HepG2 (cell line): ENCODE data around the gene C2orf80. TPM values are rescaled to one million over a fixed set of nuclear protein-coding genes. Genes with fewer than 3 reads are reported as not detected.

Experiments used
- AHR ChIP-seq: IDR thresholded peaks from 2 replicates; pipeline ENCODE4 v1.6.1; 2018; ENCODE audit warnings: missing genetic modification reagents, missing compliant biosample characterization
- ELF3 ChIP-seq: IDR thresholded peaks from 2 replicates; pipeline ENCODE4 v1.6.1; 2016; ENCODE audit warnings: missing genetic modification reagents, missing compliant biosample characterization
- HBP1 ChIP-seq: IDR thresholded peaks from 2 replicates; pipeline ENCODE4 v1.6.1; 2016; ENCODE audit warnings: low read depth, control low read depth
- HDAC1 ChIP-seq: sonication (generic); formaldehyde crosslinking; IDR thresholded peaks from 2 replicates; pipeline ENCODE4 v1.5.1; 2020; ENCODE audit warnings: mild to moderate bottlenecking, missing genetic modification reagents
- HDAC2 ChIP-seq: sonication (generic); formaldehyde crosslinking; IDR thresholded peaks from 2 replicates; pipeline ENCODE4 v1.4.0; 2020; ENCODE audit warnings: missing genetic modification reagents
- HHEX ChIP-seq: IDR thresholded peaks from 2 replicates; pipeline ENCODE4 v1.6.1; 2016; ENCODE audit warnings: control low read depth
- JUNB ChIP-seq: sonication (generic); formaldehyde crosslinking; IDR thresholded peaks from 2 replicates; pipeline ENCODE4 v1.8.0; 2022; ENCODE audit warnings: missing genetic modification reagents, mild to moderate bottlenecking, borderline replicate concordance
- KDM4B ChIP-seq: sonication (generic); formaldehyde crosslinking; IDR thresholded peaks from 2 replicates; pipeline ENCODE4 v1.4.0; 2020; ENCODE audit warnings: missing genetic modification reagents
- MED13 ChIP-seq: sonication (generic); formaldehyde crosslinking; IDR thresholded peaks from 2 replicates; pipeline ENCODE4 v1.5.0; 2020; ENCODE audit warnings: missing genetic modification reagents
- RBFOX2 ChIP-seq: fragments of 200-400 bp; formaldehyde crosslinking; IDR thresholded peaks from 2 replicates; pipeline ENCODE4 v1.6.1; 2017; ENCODE audit warnings: low read depth, mild to moderate bottlenecking, low read length
- RERE ChIP-seq: IDR thresholded peaks from 2 replicates; pipeline ENCODE4 v1.6.1; 2016; ENCODE audit warnings: low read depth, missing genetic modification reagents, missing compliant biosample characterization
- RFX3 ChIP-seq: IDR thresholded peaks from 2 replicates; pipeline ENCODE4 v1.6.1; 2016; ENCODE audit warnings: missing biosample characterization, missing genetic modification reagents
- RORA ChIP-seq: sonication (generic); formaldehyde crosslinking; IDR thresholded peaks from 2 replicates; pipeline ENCODE4 v1.5.0; 2020; ENCODE audit warnings: mild to moderate bottlenecking, missing genetic modification reagents, moderate library complexity
- THYN1 ChIP-seq: sonication (generic); formaldehyde crosslinking; IDR thresholded peaks from 2 replicates; pipeline ENCODE4 v1.8.1; 2023; ENCODE audit warnings: low read depth, mild to moderate bottlenecking, moderate library complexity, missing genetic modification reagents, borderline replicate concordance
- ZEB1 ChIP-seq: IDR thresholded peaks from 2 replicates; pipeline ENCODE4 v1.6.1; 2012; ENCODE audit warnings: mild to moderate bottlenecking, low read depth, inconsistent platforms; ENCODE audit not compliant: insufficient replicate concordance
- ZHX2 ChIP-seq, 2 experiments: sonication (generic) in 1 of 2; formaldehyde crosslinking in 1 of 2; IDR thresholded peaks; 2 replicates each; pipeline versions ENCODE4 v1.6.1 to v1.9.0; 2014 to 2022; ENCODE audit warnings: antibody characterized with exemption in 1 of 2, borderline replicate concordance in 1 of 2, inconsistent platforms in 1 of 2, low read depth in 1 of 2, missing genetic modification reagents in 1 of 2
- ZNF30 ChIP-seq: sonication (generic); formaldehyde crosslinking; IDR thresholded peaks from 2 replicates; pipeline ENCODE4 v1.5.0; 2020; ENCODE audit warnings: mild to moderate bottlenecking, missing genetic modification reagents
- ZNF7 ChIP-seq: IDR thresholded peaks from 2 replicates; pipeline ENCODE4 v1.6.1; 2016; ENCODE audit warnings: missing biosample characterization, missing genetic modification reagents
- ZNF766 ChIP-seq: sonication (generic); formaldehyde crosslinking; IDR thresholded peaks from 2 replicates; pipeline ENCODE4 v1.5.0; 2020; ENCODE audit warnings: missing genetic modification reagents, borderline replicate concordance
- polyA plus RNA-seq, 8 experiments: library from polyadenylated mRNA; depleted of rRNA in 3 of 8; stranded (reverse) in 7 of 8; unstranded in 1 of 8; fragments of >200 nt; fragmentation: Illumina TruSeq in 4 of 8; extraction: Trizol in 4 of 8; gene quantifications; 2 replicates each; pipeline versions ENCODE4 v1.2.1 to v1.2.3, GENCODE V29; 2011 to 2016; ENCODE audit warnings: low read depth in 4 of 8, missing spikeins in 1 of 8, mixed read lengths in 1 of 8; ENCODE audit not compliant: insufficient read depth in 1 of 8
- total RNA-seq, 5 experiments: library from RNA; depleted of rRNA; stranded (reverse); fragments of >200 nt; fragmentation: Illumina TruSeq; extraction: Trizol; gene quantifications; 2 replicates each; pipeline ENCODE4 v1.2.3, GENCODE V29; 2016; ENCODE audit warnings: low read depth in 1 of 5

C2orf80 gene
- total and polyA plus RNA-seq, 2 of the 13 experiments (the other 11 are each of a cell fraction or from before 2014, with no cell fraction given): not detected

GRCh38 chr2:208179028-208179609, 10.7 kb downstream of the C2orf80 start (continued):
- TF ChIP-seq RERE (CRISPR knock-in tag) (no peak), ELF3 (CRISPR knock-in tag) (no peak), THYN1 (CRISPR knock-in tag) (no peak), ZHX2 (IDR thresholded peaks at IDR 0.05; ENCODE audit: low read depth) (no peak), ZHX2 (CRISPR knock-in tag; IDR thresholded peaks at IDR 0.05; ENCODE audit: borderline replicate concordance) (no peak), RORA (no peak), HBP1 (CRISPR knock-in tag) (no peak), HHEX (no peak), MED13 (CRISPR knock-in tag) (no peak), ZNF30 (CRISPR knock-in tag) (no peak), JUNB (CRISPR knock-in tag) (no peak), RFX3 (CRISPR knock-in tag) (no peak), HDAC2 (CRISPR knock-in tag) (peak; percentile 25; the same call in 1 of the 2 replicates), ZNF766 (CRISPR knock-in tag) (no peak), RBFOX2 (no peak), ZNF7 (CRISPR knock-in tag) (no peak), KDM4B (CRISPR knock-in tag) (no peak), AHR (CRISPR knock-in tag) (no peak), ZEB1 (no peak), HDAC1 (CRISPR knock-in tag) (no peak)
